ENCODE data around the gene TBX2. TPM values are rescaled to one million over a fixed set of nuclear protein-coding genes. Genes with fewer than 3 reads are reported as not detected.

The TBX2 gene
- total RNA-seq, 2 experiments from 2014 or later = not detected

DNA sequence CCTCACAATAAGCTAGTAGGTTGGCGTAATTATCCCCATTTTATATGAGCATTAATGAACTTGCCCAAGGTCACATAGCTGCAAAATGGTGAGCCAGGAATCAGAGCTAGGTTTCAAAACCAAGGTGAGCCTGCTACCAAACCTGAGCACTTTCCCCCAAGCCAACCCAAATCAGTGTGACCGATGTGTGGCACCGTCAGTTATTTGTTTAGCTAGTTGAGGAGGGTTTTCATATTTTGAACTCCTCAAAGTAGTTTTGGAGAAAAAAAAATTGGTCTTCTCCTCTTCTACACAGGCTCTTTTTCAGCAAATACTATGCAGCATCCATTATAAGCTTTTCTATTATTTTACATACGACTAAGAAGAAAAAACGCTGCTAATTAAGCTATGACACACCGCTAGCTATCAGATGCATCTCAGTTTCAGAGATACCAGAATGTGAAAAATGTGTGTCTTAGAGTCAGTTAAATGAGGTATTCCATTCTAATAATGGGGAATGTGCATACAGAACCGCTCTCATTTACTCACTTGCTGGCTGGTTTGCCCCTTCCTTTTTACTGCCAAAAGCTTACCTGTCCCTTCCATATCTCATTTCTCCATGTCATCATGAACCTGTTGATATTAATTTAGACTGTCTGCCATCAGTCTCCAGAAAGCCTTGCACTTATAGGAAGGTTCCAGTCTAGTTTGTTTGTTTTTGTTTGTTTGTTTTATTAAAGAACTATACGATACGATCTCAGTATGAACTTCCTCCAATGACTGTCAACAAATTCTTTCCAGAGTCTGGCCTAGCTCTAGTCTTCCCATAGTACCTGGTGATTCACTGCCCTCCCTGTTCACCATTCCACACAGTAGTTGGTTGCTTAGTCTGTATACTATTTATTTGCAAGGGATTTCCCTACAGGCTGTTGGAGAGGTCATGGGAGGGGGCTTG lies 50.3 kb downstream of the TBX2 start:
- ChIA-PET POLR2A (no interaction called here), CTCF (interaction anchor here (0.7 to 1.9 kb wide), 10 partner anchors 10 to 101 kb away, joined by 3 to 6 read pairs (median 4); no protein-coding TSS in a partner anchor)
- H3K4me3 Mint-ChIP-seq = no peak overlapping the region
- H3K36me3 Mint-ChIP-seq (ENCODE audit: low read depth) = no peaks in the 10 kb centered on the region
- H3K4me1 Mint-ChIP-seq (ENCODE audit: low read depth) = peaks cover 10% of the 10 kb centered on the region
- no peak overlapping the region for H3K27ac Mint-ChIP-seq
- no peaks in the 10 kb centered on the region for H3K9me3 Mint-ChIP-seq
- peaks cover 39% of the 10 kb centered on the region for H3K27me3 Mint-ChIP-seq
- intact Hi-C loops (cut with micrococcal nuclease) = loop anchor here (5.0 kb wide), 1 partner anchor 48 kb away; no protein-coding TSS in a partner anchor
- TF ChIP-seq, protein P1, sequence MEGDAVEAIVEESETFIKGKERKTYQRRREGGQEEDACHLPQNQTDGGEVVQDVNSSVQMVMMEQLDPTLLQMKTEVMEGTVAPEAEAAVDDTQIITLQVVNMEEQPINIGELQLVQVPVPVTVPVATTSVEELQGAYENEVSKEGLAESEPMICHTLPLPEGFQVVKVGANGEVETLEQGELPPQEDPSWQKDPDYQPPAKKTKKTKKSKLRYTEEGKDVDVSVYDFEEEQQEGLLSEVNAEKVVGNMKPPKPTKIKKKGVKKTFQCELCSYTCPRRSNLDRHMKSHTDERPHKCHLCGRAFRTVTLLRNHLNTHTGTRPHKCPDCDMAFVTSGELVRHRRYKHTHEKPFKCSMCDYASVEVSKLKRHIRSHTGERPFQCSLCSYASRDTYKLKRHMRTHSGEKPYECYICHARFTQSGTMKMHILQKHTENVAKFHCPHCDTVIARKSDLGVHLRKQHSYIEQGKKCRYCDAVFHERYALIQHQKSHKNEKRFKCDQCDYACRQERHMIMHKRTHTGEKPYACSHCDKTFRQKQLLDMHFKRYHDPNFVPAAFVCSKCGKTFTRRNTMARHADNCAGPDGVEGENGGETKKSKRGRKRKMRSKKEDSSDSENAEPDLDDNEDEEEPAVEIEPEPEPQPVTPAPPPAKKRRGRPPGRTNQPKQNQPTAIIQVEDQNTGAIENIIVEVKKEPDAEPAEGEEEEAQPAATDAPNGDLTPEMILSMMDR (IDR thresholded peaks at IDR 0.05) = no peak
- no peak for ATAC-seq
- no peak for DNase-seq

DNA sequence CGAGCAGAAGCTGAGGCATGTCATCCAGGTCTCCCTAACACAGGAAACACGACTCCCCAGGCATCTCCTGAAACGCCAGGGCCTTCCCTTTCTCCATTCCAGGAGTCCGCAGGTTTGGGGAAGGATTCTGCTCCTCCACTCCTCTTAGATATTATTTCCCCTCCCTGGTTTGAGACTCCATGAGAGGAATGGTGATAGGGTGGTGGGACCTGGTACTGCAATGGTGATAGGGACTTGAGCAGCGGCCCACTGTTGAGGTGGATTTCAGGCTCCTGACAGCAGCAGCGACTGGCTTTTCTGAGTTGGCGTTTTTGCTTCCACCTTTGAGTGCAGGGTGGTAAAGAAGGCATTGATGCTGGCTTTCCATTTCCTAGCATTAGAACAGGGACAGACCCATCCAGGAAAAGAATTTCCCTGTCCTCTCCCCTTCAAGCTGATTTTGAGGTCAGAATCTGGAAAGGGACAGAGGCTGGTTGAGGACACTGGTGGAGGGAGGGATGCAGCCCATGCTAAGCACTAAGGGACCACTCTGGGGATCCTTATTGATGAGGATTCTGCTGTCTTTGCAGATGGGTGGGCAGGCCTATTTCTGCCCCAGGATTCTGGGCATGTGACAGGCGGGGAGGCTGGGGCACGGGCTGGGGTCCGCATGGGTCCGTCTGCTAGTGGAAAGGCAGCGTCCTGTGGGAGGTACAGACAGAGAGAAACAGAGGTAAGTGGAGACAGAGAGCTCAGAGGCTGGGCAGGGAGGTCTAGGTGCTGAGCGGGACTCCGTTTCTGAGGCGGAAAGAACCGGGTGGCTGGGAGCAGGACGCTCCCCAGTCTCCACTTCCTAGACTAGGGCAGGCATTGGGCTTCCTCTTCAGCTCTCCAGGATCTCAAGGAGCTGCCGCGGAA lies 51.2 kb downstream of the TBX2 start:
- CTCF ChIA-PET = interaction anchor here (0.6 to 1.3 kb wide), 3 partner anchors 39 to 595 kb away, joined by 3 to 6 read pairs (median 3); no protein-coding TSS in a partner anchor
- Mint-ChIP-seq H3K27ac (no peak overlapping the region), H3K36me3 (ENCODE audit: low read depth) (no peaks in the 10 kb centered on the region), H3K27me3 (peaks cover 48% of the 10 kb centered on the region), H3K4me1 (ENCODE audit: low read depth) (peaks cover 12% of the 10 kb centered on the region), H3K4me3 (no peak overlapping the region), H3K9me3 (no peaks in the 10 kb centered on the region)
- TF ChIP-seq, protein P1 (IDR thresholded peaks at IDR 0.05) = no peak
- POLR2A ChIA-PET = no interaction called here
- ATAC-seq = no peak
- intact Hi-C loops (cut with micrococcal nuclease) = loop anchor here (5.0 kb wide), 1 partner anchor 49 kb away; no protein-coding TSS in a partner anchor
- no peak for DNase-seq

DNA sequence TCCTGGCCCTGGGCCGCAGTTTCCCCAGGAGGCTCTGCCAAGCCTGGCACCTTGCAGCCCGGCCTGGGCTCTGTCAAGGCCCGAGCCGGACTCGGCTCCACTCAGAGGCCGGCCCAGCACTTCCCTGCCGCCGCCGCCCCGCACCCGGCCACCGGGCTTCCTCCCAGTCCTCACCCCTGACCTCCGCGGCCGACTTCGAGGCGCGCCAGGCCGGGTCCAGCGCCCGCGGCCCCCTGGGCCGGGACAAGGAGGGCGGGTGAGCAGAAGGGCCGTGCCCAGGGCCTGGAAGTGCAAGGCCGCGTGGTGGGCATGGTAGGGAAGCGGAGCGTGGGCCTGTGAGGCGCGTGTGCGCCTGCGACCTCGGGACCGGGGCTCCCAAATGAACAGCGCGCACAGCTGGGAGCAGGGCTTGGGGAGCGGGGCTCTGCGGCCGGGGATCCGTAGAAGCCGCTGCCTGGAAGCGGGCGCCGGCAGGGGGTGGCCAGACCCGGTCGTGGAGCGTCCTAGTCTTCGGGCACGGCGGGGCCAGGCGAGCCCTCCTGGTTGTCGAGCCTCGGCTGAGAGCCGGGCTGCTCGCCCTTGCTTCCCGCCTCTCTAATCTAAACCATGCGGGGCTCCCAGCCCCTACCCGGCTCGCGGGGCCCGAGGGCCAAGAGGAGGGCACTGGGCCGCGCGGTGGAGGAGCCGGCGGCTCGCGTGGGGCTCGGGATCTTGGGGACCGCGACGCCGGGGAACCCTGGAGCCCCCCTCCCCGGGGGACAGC lies 52.1 kb downstream of the TBX2 start:
- Mint-ChIP-seq H3K9me3 (no peaks in the 10 kb centered on the region), H3K4me1 (ENCODE audit: low read depth) (peaks cover 12% of the 10 kb centered on the region)

More for the DNA sequence above, 52.1 kb downstream of the TBX2 start:
- ChIA-PET POLR2A (interaction anchor here (0.9 kb wide), 1 partner anchor 40 kb away, joined by 3 read pairs; no protein-coding TSS in a partner anchor), CTCF (interaction anchor here (0.6 to 0.8 kb wide), 2 partner anchors 40 to 594 kb away, joined by 3 read pairs; no protein-coding TSS in a partner anchor)
- Mint-ChIP-seq H3K27ac (no peak overlapping the region), H3K4me3 (no peak overlapping the region), H3K27me3 (peaks cover 52% of the 10 kb centered on the region), H3K36me3 (ENCODE audit: low read depth) (no peaks in the 10 kb centered on the region)
- DNase-seq (no peak), ATAC-seq (peak; percentile 28)
- TF ChIP-seq, protein P1 (IDR thresholded peaks at IDR 0.05) = no peak
- intact Hi-C loops (cut with micrococcal nuclease) = loop anchor here (5.0 kb wide), 1 partner anchor 49 kb away; no protein-coding TSS in a partner anchor

All from activated CD8-positive, alpha-beta T cell treated with anti-CD3 and anti-CD28 coated beads for 36 hours (primary cell).